ENCODE data around the gene HSD11B1. TPM values are rescaled to one million over a fixed set of nuclear protein-coding genes. Genes with fewer than 3 reads are reported as not detected.

Gene HSD11B1
- total RNA-seq = 0.75 TPM in 1 of 2 replicates, not detected in the other

- TF ChIP-seq CTCF (conservative IDR thresholded peaks at IDR 0.05; ENCODE audit: low read depth, low read length) = no peak
- DNase-seq (ENCODE audit: low read depth) = no peak
- H3K4me3 ChIP-seq (ENCODE audit: low read depth, low read length) = no peak within 1 kb of the TSS
These were observed at the start of gene HSD11B1 for GRCh38 chr1:209704584-209704983. Gene HSD11B1 (plus strand): TSS chr1:209704846. CDS start chr1:209704943, 97 bp downstream.

GRCh38 chr1:209655411-209656231 is 49.0 kb upstream of the HSD11B1 start:
- DNase-seq (ENCODE audit: low read depth) = no peak
- no peak overlapping the region for H3K4me3 ChIP-seq (ENCODE audit: low read depth, low read length)
- TF ChIP-seq CTCF (conservative IDR thresholded peaks at IDR 0.05; ENCODE audit: low read depth, low read length) = no peak

- no peak overlapping the region for H3K4me3 ChIP-seq (ENCODE audit: low read depth, low read length)
- no peak for DNase-seq (ENCODE audit: low read depth)
- no peak for TF ChIP-seq CTCF (conservative IDR thresholded peaks at IDR 0.05; ENCODE audit: low read depth, low read length)
These were observed 47.3 kb upstream of the HSD11B1 start for GRCh38 chr1:209657140-209657879.

GRCh38 chr1:209657918-209658317 is 46.7 kb upstream of the HSD11B1 start:
- no peak for TF ChIP-seq CTCF (conservative IDR thresholded peaks at IDR 0.05; ENCODE audit: low read depth, low read length)
- H3K4me3 ChIP-seq (ENCODE audit: low read depth, low read length) = no peak overlapping the region
- DNase-seq (ENCODE audit: low read depth) = no peak

GRCh38 chr1:209659909-209660308 is 44.7 kb upstream of the HSD11B1 start:
- TF ChIP-seq CTCF (conservative IDR thresholded peaks at IDR 0.05; ENCODE audit: low read depth, low read length) = no peak
- DNase-seq (ENCODE audit: low read depth) = peak; percentile 91
- H3K4me3 ChIP-seq (ENCODE audit: low read depth, low read length) = no peak overlapping the region

- DNase-seq (ENCODE audit: low read depth) = no peak
- H3K4me3 ChIP-seq (ENCODE audit: low read depth, low read length) = no peak overlapping the region
- no peak for TF ChIP-seq CTCF (conservative IDR thresholded peaks at IDR 0.05; ENCODE audit: low read depth, low read length)
These were observed 43.6 kb upstream of the HSD11B1 start for GRCh38 chr1:209661071-209661470.

All from epithelial cell of proximal tubule (primary cell).